ENCODE data around the gene BMP7.

DNA sequence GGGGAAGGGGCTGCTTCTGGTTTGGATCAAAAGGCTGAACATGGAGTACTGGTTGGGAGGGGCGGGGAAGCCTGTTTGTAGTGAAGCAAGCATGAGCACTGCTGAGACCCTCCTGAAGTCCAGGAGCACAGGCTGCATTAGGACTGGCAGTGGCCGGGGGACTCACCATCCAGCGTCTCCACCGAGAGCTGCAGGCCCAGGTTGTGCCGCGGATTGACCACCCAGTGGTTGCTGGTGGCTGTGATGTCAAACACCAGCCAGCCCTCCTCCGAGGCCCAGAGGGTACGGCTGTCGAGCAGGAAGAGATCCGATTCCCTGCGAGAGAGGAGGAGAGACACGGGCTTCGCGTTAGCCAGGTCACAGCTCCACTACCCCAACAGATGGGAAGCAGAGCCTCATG is 64.1 kb downstream of the BMP7 start:
- TF ChIP-seq, protein P1, sequence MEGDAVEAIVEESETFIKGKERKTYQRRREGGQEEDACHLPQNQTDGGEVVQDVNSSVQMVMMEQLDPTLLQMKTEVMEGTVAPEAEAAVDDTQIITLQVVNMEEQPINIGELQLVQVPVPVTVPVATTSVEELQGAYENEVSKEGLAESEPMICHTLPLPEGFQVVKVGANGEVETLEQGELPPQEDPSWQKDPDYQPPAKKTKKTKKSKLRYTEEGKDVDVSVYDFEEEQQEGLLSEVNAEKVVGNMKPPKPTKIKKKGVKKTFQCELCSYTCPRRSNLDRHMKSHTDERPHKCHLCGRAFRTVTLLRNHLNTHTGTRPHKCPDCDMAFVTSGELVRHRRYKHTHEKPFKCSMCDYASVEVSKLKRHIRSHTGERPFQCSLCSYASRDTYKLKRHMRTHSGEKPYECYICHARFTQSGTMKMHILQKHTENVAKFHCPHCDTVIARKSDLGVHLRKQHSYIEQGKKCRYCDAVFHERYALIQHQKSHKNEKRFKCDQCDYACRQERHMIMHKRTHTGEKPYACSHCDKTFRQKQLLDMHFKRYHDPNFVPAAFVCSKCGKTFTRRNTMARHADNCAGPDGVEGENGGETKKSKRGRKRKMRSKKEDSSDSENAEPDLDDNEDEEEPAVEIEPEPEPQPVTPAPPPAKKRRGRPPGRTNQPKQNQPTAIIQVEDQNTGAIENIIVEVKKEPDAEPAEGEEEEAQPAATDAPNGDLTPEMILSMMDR (IDR thresholded peaks at IDR 0.05), result no peak
- no peak for TF ChIP-seq POLR2A (IDR thresholded peaks at IDR 0.05)
